NCI-H1930 (cell line): ENCODE measurements around the gene MSL1.

Source experiments
- DNase-seq, 2 experiments: peaks; one replicate each; lab custom pipeline; 2025; lab: John Stamatoyannopoulos, UW

Gene MSL1

DNA sequence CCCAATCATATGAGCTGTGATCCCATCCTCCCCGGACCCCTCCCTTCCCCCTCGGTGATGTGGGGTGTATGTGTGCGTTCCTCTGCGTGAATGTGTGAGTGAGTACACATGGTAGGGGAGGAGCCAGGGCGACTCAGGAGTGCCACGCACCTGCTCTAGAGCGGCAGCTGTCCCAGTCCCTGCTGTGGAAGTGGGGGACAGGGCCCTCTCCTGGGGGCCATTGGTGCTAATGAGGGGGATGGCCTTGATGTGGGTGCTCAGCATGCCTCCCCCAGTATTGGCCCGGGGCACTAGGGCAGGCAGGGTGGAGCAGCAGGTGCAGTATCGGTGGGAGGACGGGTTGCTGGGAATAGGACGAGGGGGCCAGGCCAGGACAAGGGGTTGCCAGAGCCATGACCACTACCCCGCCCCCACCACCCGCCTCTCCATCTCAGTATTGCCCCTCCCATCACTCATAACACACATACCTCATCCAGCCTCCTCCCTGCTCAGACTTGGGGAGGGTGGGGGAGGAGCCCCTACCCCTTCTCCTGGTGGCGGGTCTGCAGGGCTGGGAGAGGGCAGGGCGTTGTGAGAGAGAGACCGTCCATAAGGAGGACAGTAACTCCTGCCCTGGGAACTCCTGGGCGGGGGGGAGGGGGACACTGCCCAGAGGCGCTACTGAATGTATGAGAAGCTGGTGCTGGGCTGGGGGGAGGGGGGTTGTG is 29.9 kb upstream of the MSL1 start:
- no peak for DNase-seq

- DNase-seq, result no peak
These were observed 29.2 kb upstream of the MSL1 start for GRCh38 chr17:40092581-40092980.

DNA sequence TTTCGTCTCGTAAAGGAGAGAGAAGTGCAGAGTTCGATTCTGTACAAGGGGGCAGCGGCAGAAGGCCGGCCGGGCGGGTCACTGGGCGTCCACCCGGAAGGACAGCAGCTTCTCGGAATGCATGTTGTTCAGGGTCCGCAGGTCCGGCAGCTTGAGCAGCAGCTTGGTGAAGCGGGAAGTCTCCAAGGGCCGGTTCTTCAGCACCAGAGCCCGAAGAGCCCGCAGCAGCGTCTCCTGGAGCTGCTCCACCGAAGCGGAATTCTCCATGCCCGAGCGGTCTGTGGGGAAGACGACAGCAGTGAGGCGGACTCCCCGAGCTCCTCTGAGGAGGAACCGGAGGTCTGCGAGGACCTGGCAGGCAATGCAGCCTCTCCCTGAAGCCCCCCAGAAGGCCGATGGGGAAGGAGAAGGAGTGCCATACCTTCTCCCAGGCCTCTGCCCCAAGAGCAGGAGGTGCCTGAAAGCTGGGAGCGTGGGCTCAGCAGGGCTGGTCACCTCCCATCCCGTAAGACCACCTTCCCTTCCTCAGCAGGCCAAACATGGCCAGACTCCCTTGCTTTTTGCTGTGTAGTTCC is 28.7 kb upstream of the MSL1 start:
- DNase-seq, result no peak

- DNase-seq, result no peak
These were observed 28.1 kb upstream of the MSL1 start for GRCh38 chr17:40093580-40094201.

- DNase-seq, result no peak
These were observed 26.9 kb upstream of the MSL1 start for GRCh38 chr17:40094874-40095273.

DNA sequence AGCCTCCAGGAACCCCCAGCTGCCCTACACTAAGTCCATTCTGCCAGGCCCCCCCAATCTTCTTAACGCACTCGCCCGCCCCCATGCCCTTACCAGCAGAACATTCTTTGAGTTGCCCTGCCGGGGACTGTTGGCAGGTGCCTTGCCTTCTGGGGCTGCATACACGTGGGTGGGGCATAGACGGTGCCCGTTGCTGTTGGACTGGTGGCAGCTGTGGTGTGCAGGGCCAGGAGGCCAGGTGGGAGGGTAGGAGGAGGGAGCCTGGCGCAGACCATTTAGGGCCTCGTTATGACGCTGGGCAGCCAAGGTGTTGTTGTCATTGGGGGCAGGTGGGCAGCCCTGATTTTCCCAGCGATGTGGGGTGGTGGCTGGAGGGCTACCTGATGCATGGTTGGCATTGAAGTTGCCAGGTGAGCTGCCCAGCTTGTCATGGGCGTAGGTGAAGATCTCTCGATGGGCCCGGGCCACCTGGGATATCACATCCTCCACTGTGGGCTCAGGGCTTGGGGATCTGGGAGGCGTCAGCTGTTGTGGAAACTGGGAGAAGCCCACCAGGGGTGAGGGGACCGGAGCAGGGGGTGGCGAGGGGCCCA is 26.3 kb upstream of the MSL1 start:
- DNase-seq, result no peak

GRCh38 chr17:40095944-40096791 is 25.6 kb upstream of the MSL1 start:
- DNase-seq, result no peak

- DNase-seq, result no peak
These were observed 24.7 kb upstream of the MSL1 start for GRCh38 chr17:40097087-40097486.

DNA sequence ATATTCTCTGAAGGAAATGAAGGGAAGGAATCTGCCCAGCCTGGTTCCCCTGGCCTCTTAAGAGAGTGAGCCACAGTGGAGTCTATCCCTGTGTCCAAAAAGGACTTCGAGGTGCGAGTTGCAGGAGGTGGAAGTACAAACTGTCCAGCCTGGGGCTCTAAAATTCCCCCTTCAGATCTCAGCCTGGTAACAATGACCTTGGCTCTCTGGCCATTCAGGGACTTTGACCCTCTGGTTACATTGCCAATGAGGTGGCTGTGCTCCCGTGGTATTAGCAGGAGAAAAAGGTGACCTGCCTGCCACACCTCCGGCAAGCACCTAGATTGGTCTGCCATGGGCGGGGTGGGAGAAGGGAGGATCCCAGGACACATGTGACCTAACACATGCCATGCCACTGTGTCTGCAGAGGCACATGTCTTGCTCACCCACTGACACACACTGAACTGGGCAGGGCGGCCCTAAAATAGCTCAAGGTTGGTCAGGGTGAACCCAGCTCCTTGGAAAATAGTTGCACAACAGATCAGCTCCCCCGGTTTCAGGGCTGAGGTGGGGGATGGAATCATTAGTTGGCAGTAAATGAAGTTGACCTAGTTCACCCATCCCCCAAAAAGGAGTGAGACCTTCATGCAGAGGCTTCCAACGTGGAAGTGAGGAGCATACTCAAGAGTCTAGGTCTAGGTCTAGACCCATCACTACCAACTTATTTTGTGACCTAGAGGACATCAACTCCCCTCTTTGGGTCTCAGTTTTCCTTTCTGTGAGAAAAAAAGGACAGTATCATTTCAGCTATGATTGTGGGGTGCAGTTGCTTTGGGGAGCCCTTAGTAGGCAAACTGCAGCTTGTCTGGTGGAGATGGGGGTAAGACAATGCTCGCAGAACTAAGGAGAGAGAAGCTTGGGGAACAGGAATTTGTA is 23.6 kb upstream of the MSL1 start:
- DNase-seq, result no peak

DNA sequence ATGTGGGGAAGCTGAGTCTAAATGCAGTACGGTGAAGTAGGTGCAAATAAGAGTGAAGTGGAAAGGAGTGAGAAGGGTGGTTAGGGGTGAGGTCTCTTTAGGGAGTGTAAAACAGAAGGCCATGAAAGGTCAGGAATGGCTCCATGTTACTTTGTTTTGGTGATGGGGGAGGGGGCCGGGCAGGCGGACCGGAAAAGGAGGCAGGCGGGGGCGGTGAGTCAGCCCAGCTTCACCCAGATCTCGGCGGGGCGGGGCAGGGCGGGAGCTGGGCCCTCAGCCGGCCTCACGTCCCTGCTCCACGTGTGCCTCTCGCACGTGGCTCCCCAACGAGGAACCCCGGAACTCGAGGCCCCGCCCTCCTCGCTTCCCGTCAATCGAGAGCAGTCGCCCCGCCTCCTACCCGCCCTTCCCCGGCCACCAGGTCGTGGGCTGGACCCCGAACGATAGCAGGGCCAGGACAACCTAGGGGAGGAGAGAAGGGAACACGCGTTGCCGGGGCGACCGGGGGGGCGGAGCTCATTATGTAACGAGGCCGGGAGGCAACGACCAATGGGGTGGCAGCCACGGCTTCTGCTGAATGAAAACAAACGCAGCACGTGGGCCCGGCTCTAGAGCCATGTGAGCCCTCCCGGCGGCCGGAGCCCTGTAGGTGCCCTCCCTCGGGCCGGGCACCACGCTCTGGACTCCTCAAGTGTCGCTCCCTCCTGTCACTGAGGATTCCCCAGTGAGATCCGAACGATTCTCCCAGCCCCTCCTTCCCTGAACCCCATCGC is 22.7 kb upstream of the MSL1 start:
- DNase-seq, result peak; percentile 90 to 93

GRCh38 chr17:40099619-40100418 is 22.0 kb upstream of the MSL1 start:
- DNase-seq, result no peak

GRCh38 chr17:40100419-40100668 is 21.4 kb upstream of the MSL1 start, which contains the start of gene NR1D1:
NR1D1 (minus strand) TSS chr17:40100589; CDS start chr17:40100094, 495 bp downstream.
- DNase-seq, result no peak

DNA sequence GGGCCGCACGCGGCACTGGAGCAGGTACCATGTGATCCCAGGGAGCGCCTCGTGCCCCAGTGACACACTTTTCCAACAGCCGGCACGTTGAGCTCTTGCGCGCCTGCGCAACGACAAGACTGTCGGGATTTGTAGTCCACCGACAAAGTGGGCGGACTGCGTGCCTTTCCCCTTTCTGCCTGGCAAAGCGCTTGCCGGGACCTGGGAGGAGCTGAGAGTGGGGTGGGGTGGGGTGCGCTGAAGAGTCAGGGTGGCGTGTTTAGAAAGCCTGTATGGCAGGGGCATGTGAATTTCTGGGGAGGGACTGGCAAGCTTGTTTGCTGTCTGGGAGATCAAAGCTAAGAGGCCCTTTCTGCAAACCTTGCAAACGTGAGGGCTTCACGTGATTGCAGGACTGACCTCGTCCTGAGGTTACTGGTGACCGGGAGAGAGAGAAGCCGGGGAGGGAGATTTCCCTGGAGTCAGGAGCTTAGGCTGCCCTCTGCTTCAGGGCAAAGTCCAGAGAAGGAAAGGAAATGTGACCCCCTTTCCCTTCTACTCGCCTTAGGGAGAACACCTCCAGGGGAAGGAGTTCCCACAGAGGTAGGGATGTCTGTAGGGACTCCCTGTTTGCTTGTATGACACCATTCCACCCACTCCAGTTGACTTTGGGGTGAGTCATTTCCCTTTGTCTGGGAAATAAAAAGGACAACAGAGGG is 21.0 kb upstream of the MSL1 start:
- peak; percentile 92 to 94 for DNase-seq

DNA sequence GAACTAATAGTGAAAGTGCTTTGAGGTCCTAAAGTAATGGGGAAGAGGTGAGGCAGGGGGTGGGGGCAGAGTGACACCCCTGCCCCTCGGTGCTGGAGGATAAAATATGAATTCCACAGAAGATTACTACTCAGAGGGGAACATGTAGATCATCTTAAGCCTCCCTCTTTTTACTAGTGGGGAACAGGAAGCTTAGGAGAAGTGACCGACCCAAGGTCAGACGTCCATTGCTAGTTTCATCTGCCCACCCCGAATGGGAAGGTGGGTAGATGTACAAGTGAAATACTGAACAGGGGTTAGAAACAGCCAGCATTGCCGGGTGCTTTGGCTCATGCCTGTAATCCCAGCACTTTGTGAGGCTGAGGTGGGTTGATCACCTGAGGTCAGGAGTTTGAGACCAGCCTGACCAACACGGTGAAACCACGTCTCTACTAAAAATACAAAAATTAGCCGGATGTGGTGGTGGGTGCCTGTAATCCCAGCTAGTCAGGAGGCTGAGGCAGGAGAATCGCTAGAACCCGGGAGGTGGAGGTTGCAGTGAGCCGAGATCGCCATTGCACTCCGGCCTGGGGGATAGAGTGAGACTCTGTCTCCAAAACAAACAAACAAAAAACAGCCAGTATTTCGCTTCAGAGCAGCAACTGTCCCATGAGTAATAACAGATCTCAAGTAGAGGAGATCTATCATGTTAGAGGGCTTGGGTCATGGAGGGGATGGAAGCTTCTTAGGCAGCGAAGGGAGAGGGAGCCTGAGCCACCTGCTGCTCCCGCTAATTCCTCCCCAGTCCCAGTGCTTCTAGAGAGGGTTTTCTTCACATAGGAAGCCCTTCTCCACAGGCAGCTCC is 20.2 kb upstream of the MSL1 start:
- no peak for DNase-seq

- no peak for DNase-seq
These were observed 18.6 kb upstream of the MSL1 start for GRCh38 chr17:40103071-40103661.

- DNase-seq, result no peak
These were observed 18.1 kb upstream of the MSL1 start for GRCh38 chr17:40103688-40104087.

DNA sequence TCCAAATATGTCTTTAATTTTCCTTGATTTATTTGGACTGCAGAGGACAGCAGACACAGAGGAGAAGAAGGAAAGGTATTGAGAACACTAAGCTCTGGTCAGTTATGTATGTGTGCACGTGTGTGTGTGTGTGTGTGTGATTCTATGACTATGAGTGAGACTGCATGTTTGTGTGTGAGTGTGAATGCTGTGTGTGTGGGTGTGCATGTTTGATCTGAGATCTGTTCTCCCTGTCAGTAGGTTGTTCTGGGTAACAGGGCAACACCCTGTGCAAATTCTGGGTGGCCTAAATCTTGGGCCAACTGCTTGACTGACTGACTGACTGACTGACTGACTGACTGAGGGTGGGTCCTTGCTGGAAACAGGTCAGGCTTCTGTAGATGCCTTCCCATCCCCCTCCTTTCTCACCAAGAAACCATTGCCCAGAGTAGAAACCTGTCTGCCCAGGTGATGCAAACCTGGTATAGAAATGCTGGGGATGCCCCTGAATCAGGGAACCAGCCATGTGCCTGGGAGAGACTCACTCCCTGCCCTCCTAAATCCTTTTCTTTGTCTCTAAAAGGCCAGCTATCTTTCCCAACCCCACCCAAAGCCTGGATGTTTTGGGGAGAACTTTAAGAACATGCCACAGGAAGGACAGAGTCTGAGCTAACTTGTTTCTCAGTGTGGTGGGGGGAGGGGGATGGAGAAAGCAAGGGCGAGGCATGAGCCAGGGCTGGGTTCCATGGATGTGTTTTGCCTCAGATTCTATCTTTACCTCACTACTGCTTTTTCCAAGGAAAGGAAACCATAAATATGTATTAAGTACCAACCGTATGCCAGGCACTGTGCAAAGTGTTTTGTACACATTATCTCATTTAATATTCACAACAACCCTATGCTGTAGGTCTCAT is 16.9 kb upstream of the MSL1 start:
- DNase-seq, result no peak
